Hematopoietic multipotent progenitor cell treated with erythropoietin and hydrocortisone succinate and interleukin-3 and kit ligand, for 15 days (in vitro differentiated cells): ENCODE measurements around the gene SCAF8.
A peak's percentile ranks its signal among the peaks of the same experiment; 100 is the strongest.

Experiments used
- DNase-seq: peaks from one replicate; pipeline ENCODE4 v3.0.0-alpha.2; 2015; ENCODE audit warnings: low spot score

SCAF8 gene

DNA sequence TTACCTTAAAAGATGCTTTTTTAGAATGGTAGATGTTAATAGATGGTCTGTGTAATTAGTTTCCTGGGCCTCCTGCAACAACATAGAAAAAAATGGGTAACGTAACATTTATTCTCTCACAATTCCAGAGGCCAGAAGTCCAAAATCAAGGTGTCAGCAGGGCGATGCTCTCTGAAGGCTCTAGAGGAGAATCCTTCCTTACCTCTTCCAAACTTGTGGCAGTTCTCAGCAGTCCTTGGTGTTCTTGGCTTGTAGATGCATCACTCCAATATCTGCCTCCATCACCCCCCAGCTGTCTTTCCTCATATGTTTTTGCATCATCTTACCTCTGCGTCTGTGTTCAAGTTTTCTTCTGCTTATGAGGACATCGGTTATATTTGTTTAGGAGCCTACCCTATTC is 107.9 kb downstream of the SCAF8 start:
- no peak for DNase-seq

DNA sequence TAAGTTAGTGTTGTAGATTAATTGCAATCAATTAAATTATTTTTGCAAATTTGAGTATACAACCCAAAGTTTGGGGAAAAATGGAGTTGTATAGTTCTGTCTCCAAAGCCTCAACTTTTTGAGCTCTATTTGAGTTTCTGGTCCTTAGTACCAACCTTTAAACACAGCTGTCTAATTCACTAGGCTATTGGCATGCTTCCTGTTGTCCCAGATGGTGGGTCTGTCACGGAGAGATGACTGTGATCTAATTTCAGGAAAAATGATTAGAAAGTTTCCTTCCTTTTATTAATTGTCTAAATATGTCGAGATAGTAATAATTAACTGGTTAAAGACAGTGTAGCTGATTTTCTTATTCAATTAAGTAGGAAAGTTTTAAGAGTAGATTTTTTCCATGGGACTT is 109.6 kb downstream of the SCAF8 start:
- no peak for DNase-seq

DNA sequence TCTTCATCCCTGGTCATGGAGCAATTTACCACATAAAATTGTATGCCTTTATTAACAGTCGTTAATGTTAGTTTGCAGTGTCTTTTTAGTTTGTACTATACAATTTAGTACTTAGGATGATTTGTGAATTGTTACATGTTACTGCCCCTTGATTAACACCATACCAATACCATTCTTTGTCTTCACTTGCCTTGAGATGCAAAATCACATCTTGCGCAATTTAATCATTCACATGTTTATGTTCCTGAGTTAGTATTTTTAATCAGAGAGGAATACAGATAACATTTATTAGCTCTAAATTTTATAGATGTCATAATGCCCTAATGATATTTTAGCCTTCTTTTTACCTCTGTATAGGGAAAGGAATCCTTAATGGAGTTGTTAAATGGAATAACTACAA is 114.1 kb downstream of the SCAF8 start:
- DNase-seq: no peak

DNA sequence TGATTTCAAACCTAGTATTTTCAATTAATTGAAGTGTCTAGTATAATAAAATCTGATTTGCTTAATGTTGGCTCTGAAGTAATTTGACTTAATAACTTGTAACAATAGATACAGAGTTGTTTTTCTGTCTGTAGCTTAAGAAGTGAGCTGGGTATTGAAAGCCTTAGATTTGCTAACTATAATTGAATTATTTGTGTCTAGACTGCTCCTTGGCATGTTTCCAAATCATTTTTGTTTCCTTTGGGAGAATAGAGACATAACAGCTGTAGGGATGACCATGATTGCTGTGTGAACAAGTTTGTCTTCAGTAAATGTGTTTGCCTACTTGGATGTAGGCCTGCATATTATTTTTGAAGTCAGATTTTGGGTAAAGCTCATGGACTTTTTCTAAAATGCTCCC is 115.4 kb downstream of the SCAF8 start:
- no peak for DNase-seq

DNA sequence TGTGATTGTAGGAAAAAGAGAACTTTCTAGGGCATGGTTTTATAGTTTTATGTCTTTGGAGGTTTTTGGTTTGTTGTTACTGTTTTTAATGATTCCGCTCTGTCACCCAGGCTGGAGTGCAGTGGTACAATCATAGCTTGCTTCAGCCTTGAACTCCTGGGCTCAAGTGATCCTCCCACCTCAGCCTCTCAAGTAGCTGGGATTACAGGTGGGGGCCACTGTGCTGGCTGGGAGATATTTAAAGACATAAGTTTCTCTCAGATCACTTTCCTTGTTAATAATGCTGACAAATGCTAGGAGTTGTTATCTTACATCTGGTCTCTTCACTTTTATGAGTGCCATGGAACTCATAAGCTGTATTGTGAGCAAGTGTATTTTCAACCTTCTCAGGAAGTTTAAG is 116.3 kb downstream of the SCAF8 start:
- no peak for DNase-seq

DNA sequence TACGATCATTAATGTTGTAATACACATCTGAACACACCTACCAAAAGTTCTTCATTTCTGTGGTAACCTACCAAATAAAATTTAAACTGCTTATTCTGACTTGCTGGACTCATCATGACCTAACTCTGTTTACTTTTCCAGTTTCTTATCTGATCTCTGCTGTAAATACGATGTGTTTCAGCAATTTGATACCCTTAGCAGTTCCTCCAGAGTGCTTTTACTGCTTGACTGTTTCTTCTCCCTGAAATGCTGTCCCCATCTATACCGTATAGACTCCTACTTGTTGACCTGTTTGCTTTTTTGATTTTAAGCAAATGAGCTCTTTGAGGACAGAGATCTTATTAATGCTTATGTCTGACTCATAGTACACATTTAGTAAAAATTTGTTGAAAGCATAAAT is 119.5 kb downstream of the SCAF8 start:
- no peak for DNase-seq

DNA sequence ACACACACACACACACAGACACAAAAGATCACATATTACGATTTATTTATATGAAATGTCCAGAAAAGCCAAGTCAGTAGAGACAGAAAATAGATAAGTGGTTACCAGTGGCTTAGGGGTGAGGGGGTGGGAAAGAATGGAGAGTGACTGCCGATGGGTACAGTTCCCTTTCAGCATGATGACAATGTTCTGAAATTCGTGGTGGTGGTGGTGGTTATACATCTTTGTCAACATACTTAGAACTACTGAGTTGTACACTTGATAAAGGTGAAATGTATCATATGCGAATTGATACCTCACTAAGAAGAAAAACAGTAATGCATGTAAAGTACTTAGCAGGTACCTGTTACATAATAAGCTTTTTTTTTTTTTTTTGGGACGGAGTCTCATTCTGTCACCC is 124.3 kb downstream of the SCAF8 start:
- DNase-seq: no peak

DNA sequence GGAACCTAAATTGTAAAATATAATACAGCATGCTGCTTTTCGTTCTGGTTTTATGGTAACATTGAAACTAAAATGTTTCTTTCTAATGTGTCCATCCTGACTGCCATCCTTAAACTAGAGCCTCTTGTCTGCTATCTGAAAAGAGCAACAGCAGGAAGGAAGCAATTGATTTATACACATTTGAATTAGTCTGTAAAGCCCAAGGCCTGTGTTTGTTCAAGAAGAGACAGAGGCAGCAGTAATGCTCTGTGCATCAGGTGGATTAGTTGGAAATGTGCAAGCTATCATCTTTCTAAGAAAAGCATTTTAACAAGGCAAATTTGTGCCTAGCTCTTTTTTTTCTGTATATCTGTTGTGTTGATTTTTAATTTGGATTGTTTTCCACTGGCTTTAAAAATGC is 128.6 kb downstream of the SCAF8 start:
- DNase-seq: no peak

DNA sequence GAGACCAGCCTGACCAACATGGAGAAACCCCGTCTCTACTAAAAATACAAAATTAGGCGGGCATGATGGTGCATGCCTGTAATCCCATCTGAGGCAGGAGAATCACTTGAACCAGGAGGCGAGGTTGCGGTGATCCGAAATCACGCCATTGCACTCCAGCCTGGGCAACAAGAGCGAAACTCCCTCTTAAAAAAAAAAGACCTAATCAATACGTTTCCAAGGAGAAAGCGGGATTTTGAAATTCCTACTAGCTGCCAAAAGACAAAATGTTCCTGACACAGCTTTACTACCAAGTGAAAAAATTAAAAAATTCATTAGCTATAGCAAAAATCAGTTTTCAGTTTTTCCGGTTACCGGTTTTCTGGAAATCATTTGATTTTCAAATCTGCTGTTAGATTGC is 129.3 kb downstream of the SCAF8 start:
- DNase-seq: no peak

DNA sequence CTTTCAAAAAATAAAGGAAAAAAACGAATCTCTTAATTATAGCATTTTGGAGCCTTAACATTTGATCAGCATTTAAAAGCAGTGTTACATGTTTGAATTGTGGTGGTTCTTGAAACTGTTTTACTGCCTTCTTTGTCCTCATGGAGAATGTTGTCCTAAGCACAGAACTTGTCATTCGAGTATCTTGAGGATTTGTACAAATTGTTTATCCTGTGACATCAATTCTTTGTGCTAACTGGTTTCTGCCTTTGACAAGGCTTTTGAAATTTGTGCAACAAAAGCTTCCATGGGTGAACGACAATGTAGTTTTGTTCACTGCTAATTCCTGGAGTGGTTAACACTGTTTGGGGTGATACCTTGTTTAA is 130.8 kb downstream of the SCAF8 start:
- DNase-seq: no peak

DNA sequence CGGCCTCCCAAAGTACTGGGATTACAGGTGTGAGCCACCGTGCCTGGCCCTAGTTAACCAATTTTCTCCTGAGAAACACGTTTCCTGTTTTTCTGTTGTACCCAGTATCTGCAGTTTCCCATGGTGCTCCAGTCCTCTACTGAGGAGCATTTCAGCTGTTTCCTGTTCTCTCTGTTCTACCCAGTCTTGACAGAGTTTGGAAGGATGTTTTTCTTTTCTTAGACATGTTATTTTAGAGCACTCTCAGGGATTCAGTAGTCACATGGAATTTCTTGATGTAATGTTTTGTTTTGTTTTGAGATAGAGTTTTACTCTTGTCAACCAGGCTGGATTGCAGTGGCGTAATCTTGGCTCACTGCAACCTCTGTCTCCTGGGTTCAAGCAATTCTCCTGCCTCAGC is 132.1 kb downstream of the SCAF8 start:
- no peak for DNase-seq

DNA sequence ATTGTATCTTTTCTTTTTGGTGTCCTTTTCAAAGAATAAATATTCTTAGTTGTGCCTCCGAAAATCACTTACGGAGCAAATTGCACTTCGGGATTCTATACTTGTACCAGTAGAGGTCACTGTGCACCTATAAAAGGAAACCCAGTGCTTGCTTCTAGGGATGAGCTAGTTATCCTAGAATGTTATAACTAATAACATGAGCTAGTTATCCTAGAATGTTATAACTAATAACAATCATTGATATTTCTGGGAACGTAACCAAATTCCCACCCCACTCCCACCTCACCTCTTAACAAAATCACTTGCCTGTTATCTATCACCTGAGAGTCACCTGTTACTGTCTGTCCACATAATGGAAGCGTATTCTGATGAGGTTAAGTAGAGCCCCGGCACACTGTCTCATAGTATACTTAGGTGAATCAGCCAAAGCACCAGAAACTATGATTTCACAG is 135.0 kb downstream of the SCAF8 start:
- peak; percentile 60 for DNase-seq

DNA sequence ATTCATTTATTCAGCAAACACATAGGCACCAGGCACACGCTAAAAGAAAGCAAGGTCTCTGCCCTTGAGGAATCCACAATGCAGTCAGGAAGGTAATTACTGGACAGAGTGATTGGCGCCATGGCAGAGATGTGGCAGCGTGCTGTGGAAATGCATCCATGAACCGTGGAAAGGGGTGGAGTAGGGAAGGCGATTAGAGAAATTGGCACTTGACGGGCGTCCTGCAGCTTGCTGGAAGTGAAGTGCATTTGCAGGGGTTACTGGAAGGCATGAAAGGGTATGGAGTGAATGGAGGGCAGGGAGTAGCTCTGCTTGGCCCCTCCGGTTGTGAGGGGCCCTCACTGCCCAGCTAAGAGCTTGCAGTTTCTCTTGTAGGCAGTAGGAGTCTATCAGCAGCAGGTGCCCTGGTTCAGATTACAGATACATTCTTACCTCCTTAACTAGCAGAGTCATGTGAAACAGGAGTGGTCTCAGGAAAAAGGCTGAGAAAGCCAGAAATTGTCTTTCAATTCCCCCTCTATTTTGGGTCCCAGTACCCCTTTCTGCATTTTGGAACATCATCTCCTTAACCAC is 139.4 kb downstream of the SCAF8 start:
- DNase-seq: no peak

DNA sequence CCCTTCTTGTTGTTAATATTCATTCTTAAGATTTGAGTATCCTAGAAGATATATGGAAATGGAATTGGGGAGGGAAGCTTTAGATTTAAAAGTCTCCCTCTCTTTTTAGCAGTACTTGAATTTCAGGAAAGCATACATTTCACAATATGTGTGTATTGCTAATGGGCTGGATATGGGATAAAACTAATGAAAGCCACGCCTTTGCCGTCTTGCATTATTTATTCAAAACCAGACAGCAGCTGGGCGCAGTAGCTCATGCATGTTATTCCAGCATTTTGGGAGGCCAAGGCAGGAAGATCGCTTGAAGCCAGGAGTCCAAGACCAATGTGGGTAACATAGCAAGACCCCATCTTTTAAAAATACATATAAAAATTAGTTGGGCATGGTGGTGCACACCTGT is 140.3 kb downstream of the SCAF8 start:
- DNase-seq: no peak

DNA sequence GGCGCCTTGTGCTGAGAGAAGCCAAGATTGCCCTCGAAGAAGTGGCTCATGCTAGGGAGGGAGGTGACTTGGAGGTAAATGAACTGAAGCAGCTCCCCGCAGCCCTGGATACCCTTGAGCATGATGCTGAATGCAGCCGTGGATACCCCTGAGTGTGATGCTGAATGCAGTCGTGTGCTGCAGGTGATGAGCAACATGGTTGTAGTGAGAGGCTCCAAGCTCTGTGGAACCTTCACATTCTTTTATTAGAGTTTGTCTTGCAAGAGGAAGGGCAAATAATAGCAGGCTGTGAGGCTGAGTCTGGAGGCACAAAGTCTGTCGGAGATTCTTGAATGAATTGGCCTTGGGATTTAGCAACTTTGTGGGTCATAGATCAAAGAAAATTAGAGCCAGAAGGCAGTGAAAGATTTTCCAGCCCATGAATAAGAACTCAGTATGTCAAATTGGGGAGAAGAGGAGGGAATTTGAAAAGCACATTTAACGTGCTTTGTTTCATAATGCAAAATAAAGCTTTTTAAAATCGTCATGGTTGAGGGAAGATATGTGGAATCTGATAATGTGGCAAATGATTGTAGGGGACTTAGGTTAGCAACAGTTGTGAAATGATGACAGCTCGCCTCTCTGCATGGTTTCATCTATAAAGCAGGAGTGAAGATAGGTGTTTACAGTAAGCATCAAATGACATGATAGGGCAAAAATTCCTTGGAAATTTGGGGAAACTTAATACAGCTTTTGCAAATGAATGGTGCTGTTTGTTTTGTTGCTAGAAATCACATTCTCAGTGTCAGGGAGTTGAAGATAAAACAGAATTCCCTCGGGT is 141.8 kb downstream of the SCAF8 start:
- no peak for DNase-seq

DNA sequence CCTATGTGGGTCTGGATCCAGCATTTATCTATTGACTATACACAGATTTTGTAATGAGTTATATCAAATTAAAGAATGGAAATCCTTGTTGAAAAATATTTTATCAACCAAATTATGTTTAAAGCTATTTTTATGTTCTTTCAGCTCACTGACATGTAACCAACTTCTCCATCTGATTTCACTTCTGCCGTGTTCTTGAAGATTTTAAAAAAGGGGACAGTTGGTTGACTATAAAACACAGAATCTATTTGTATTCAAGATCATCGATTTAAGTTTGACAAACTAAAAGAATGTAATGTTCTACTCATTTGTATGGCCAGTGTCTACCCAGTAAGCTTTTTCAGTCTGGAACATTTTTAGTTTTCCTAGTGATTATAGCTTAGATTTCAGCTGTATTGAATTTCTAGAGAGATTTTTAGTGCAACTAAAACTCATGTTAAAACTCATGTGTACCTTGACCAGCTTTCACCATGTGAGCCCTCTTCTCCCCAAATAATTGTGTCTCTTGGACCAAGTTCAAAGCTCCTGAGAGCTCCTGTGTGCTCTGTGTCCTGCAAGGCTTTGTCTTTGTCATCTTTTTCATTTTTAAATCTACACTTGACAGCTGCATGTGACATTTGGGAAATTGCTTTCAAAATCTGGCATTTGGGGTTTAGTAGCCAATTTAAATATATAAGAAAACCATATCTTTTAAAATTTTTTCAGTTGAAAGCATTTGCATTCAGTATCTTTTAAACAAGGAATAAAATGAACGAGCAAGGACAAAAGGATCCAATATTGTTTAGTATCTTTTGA is 143.5 kb downstream of the SCAF8 start:
- no peak for DNase-seq

DNA sequence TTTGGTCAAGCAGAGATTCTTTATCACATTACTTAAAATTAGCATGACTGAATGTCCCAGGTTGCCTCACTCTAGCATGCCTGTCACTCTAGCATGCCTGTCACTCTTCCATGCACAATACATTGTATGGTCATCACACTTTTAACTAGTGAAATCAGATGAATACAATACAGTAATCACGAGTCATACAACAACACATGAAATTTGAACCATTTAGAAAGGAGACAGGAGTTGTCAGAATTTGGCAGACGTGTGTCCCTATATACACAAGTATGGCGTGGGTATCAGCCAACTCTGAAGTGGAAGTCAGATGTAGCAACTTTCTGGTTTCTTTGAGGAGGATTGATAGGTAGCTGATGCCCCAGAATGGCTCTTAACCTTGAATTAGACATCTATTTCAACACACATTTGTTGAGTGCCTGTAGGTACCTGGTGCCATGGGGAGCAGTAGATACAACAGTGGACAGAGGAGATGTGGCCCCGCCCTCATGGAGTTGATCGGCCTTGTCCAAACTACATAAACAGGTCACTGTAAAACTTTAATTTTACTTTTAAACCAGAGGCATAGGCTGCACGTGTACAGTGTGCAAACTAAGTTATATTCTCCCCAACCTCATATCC is 145.8 kb downstream of the SCAF8 start:
- no peak for DNase-seq

DNA sequence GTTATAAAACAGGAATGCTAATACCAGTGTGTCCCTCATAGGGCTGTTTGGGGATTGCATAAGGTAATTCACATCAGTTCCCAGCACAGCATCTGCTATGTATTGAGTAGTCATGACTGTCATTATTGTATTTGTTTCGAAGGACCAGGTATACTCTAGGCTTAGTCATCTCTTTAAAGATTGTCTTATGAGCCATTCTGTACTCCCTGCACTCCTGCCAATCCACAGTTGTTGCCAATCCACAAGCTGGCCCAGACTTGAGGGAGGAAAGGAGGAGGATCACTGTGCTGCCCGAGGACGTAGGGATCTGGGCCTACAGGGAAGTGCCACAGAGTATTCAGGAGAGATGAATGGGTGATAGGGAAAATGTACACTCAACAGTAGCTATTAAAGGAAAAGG is 148.9 kb downstream of the SCAF8 start:
- DNase-seq: no peak
